ENCODE measurements around the gene YIPF7. TPM values are rescaled to one million over a fixed set of nuclear protein-coding genes. Genes with fewer than 3 reads are reported as not detected.

The YIPF7 gene
- total and polyA plus RNA-seq, 7 donors = 3.2 to 27.9 (median 8.2) TPM

- no peak overlapping the region for H3K4me3 ChIP-seq
- TF ChIP-seq, protein P1, sequence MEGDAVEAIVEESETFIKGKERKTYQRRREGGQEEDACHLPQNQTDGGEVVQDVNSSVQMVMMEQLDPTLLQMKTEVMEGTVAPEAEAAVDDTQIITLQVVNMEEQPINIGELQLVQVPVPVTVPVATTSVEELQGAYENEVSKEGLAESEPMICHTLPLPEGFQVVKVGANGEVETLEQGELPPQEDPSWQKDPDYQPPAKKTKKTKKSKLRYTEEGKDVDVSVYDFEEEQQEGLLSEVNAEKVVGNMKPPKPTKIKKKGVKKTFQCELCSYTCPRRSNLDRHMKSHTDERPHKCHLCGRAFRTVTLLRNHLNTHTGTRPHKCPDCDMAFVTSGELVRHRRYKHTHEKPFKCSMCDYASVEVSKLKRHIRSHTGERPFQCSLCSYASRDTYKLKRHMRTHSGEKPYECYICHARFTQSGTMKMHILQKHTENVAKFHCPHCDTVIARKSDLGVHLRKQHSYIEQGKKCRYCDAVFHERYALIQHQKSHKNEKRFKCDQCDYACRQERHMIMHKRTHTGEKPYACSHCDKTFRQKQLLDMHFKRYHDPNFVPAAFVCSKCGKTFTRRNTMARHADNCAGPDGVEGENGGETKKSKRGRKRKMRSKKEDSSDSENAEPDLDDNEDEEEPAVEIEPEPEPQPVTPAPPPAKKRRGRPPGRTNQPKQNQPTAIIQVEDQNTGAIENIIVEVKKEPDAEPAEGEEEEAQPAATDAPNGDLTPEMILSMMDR (IDR thresholded peaks at IDR 0.05) = no peak
- H3K27ac ChIP-seq = no peak overlapping the region
- H3K4me1 ChIP-seq = no peaks in the 10 kb centered on the region
- WGBS, 3 donors = 20 to 35% (median 29%) methylated on average over 1 of the region's 1 CpG
- intact Hi-C loops (cut with DNase I) = loop anchor here in 1 of 2 donors (10.0 kb wide), 1 partner anchor 1489 kb away; no protein-coding TSS in a partner anchor
- H3K36me3 ChIP-seq (ENCODE audit: insufficient read depth in 1 of 2, low read depth in 1 of 2) = peaks cover 0 to 87% of the 10 kb centered on the region in 2 donors
- ATAC-seq = no peak
- H3K9me3 ChIP-seq = no peaks in the 10 kb centered on the region
- no peaks in the 10 kb centered on the region for H3K27me3 ChIP-seq (ENCODE audit: insufficient read depth in 3 of 3, low read length in 2 of 3)
- no peak for DNase-seq
Measured at GRCh38 chr4:44623676-44624075, 27.7 kb downstream of the YIPF7 start.

DNA sequence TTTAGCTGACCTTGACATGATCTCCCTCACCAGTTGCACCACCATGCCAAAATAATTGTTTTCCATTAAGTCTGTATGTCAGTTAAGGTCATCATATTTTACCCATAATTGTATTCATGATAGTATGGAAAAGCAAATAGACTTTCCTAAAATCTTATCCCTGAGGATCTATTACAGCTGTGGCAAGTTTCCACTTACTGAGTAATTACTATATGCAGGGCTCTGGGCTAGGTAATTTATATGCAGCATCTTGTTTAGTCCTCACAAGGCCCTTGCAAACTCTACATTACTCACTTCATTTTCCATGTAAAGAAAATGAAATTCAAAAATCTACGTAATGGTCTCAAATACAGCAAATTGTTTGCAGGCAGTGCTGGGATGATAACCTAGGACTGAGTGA, 34.8 kb downstream of the YIPF7 start:
- WGBS, 3 donors = 91 to 92% (median 92%) methylated on average over 1 of the region's 1 CpG
- no peak for ATAC-seq
- no peak for DNase-seq
- no peak overlapping the region for H3K4me3 ChIP-seq
- intact Hi-C loops (cut with DNase I) = no loop called here
- H3K36me3 ChIP-seq (ENCODE audit: insufficient read depth in 1 of 2, low read depth in 1 of 2) = peaks cover 0 to 39% of the 10 kb centered on the region in 2 donors
- TF ChIP-seq, protein P1 (IDR thresholded peaks at IDR 0.05) = no peak
- no peaks in the 10 kb centered on the region for H3K9me3 ChIP-seq
- no peaks in the 10 kb centered on the region for H3K4me1 ChIP-seq
- no peak overlapping the region for H3K27ac ChIP-seq
- no peaks in the 10 kb centered on the region for H3K27me3 ChIP-seq (ENCODE audit: insufficient read depth in 3 of 3, low read length in 2 of 3)

- Histone ChIP-seq H3K36me3 (ENCODE audit: insufficient read depth in 1 of 2, low read depth in 1 of 2) (no peaks in the 10 kb centered on the region), H3K9me3 (no peaks in the 10 kb centered on the region), H3K27ac (no peak overlapping the region), H3K27me3 (ENCODE audit: insufficient read depth in 3 of 3, low read length in 2 of 3) (no peaks in the 10 kb centered on the region), H3K4me1 (no peaks in the 10 kb centered on the region), H3K4me3 (no peak overlapping the region)
- no peak for ATAC-seq
- no peak for DNase-seq
- intact Hi-C loops (cut with DNase I) = no loop called here
- TF ChIP-seq, protein P1 (IDR thresholded peaks at IDR 0.05) = no peak
- 85 to 91% (median 86%) methylated on average over 3 of the region's 3 CpGs for WGBS, 3 donors
Measured at GRCh38 chr4:44583393-44583792, 68.0 kb downstream of the YIPF7 start.

DNA sequence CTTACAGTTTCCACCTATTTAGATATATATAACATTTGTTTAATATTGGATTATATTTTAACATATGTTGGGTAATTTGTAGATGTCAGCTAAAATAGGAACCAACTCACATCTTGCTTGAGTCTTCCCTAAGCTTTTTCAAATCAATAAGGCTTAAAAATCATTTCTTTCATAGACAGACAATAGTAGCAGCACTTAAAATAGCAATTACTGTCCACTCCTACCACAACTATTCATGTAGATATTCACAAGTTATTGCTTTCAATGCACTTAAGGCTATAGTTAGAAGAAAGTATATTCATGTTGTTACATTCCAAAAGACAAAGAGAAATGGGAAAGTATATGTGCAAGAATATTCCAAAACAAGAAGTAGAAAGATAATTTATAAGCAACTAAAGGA, 71.2 kb downstream of the YIPF7 start:
- no peaks in the 10 kb centered on the region for H3K36me3 ChIP-seq (ENCODE audit: insufficient read depth in 1 of 2, low read depth in 1 of 2)
- no peak for DNase-seq
- H3K4me3 ChIP-seq = no peak overlapping the region
- ATAC-seq = no peak
- H3K9me3 ChIP-seq = no peaks in the 10 kb centered on the region
- intact Hi-C loops (cut with DNase I) = no loop called here
- TF ChIP-seq, protein P1 (IDR thresholded peaks at IDR 0.05) = no peak
- H3K27me3 ChIP-seq (ENCODE audit: insufficient read depth in 3 of 3, low read length in 2 of 3) = no peaks in the 10 kb centered on the region
- no peaks in the 10 kb centered on the region for H3K4me1 ChIP-seq
- no peak overlapping the region for H3K27ac ChIP-seq

DNA sequence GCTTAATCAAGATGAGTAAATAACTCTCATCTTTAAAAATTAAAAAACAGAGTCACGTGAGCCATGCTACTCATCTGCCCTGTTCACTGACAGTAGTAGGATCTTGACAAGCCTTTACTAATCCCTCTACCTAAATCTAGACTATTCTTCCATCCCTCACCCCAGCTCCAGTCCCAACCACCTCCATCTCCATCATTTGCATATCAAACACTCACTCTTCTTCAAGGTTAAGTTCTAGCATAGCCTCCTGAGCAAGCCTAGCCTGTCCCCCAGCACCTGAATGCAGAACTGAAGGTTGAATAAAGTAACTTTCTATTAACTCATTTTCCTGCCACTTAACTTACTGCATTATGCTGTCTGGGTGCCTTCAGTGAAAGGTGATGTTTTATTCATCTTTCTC, 72.5 kb downstream of the YIPF7 start:
- no peaks in the 10 kb centered on the region for H3K27me3 ChIP-seq (ENCODE audit: insufficient read depth in 3 of 3, low read length in 2 of 3)
- no peak overlapping the region for H3K4me3 ChIP-seq
- no peak for ATAC-seq
- no peaks in the 10 kb centered on the region for H3K9me3 ChIP-seq
- H3K27ac ChIP-seq = no peak overlapping the region
- DNase-seq = no peak
- 0% methylated on average over 1 of the region's 1 CpG for WGBS, 3 donors
- no peaks in the 10 kb centered on the region for H3K4me1 ChIP-seq
- no peaks in the 10 kb centered on the region for H3K36me3 ChIP-seq (ENCODE audit: insufficient read depth in 1 of 2, low read depth in 1 of 2)
- intact Hi-C loops (cut with DNase I) = no loop called here
- TF ChIP-seq, protein P1 (IDR thresholded peaks at IDR 0.05) = no peak

Data from psoas muscle (tissue), 8 donors.